Fibroblast of upper back skin (primary cell): ENCODE data around the gene PHACTR3.
A peak's percentile ranks its signal among the peaks of the same experiment; 100 is the strongest.

ENCODE experiments used
- DNase-seq: peaks from one replicate; pipeline ENCODE4 v3.0.0-alpha.2; 2013

The PHACTR3 gene

GRCh38 chr20:59764037-59764436 is 159.7 kb downstream of the PHACTR3 start:
- no peak for DNase-seq

GRCh38 chr20:59765599-59766177 is 161.3 kb downstream of the PHACTR3 start:
- DNase-seq: peak; percentile 16

- DNase-seq: no peak
Observed at GRCh38 chr20:59767656-59768055, 163.3 kb downstream of the PHACTR3 start.

- no peak for DNase-seq
Observed at GRCh38 chr20:59770270-59770669, 165.9 kb downstream of the PHACTR3 start.

- no peak for DNase-seq
Observed at GRCh38 chr20:59770851-59771250, 166.5 kb downstream of the PHACTR3 start.

GRCh38 chr20:59771506-59772372 is 167.4 kb downstream of the PHACTR3 start:
- no peak for DNase-seq

GRCh38 chr20:59772373-59772705 is 168.0 kb downstream of the PHACTR3 start:
- no peak for DNase-seq

- no peak for DNase-seq
Observed at GRCh38 chr20:59772931-59773913, 168.9 kb downstream of the PHACTR3 start.

- no peak for DNase-seq
Observed at GRCh38 chr20:59774204-59774641, 169.9 kb downstream of the PHACTR3 start.

- DNase-seq: no peak
Observed at GRCh38 chr20:59774921-59775686, 170.8 kb downstream of the PHACTR3 start.

GRCh38 chr20:59775687-59776055 is 171.3 kb downstream of the PHACTR3 start:
- no peak for DNase-seq

GRCh38 chr20:59776059-59776603 is 171.8 kb downstream of the PHACTR3 start:
- DNase-seq: no peak

- no peak for DNase-seq
Observed at GRCh38 chr20:59776626-59777330, 172.4 kb downstream of the PHACTR3 start.

- no peak for DNase-seq
Observed at GRCh38 chr20:59777331-59777725, 173.0 kb downstream of the PHACTR3 start.

GRCh38 chr20:59777814-59778575 is 173.7 kb downstream of the PHACTR3 start:
- no peak for DNase-seq

- DNase-seq: no peak
Observed at GRCh38 chr20:59778615-59779200, 174.4 kb downstream of the PHACTR3 start.

- no peak for DNase-seq
Observed at GRCh38 chr20:59779656-59780380, 175.5 kb downstream of the PHACTR3 start.

- DNase-seq: no peak
Observed at GRCh38 chr20:59780494-59781185, 176.3 kb downstream of the PHACTR3 start.

- DNase-seq: no peak
Observed at GRCh38 chr20:59781226-59781625, 176.9 kb downstream of the PHACTR3 start.
